Spinal cord (tissue), 10 donors: ENCODE data around the gene DCST2. TPM values are rescaled to one million over a fixed set of nuclear protein-coding genes. Genes with fewer than 3 reads are reported as not detected.
A peak's percentile ranks its signal among the peaks of the same experiment; 100 is the strongest.

Source experiments
- DNase-seq, 6 donors: peaks; one replicate each; pipeline versions ENCODE4 v3.0.0 to v3.0.0-alpha.2; 2013 to 2015; ENCODE audit warnings: low spot score in 6 of 6, low read depth in 4 of 6
- H3K27ac ChIP-seq: one replicate; pipeline ENCODE4 v1.5.1; 2013; ENCODE audit warnings: low read depth, low read length, control low read depth
- H3K27me3 ChIP-seq: one replicate; pipeline ENCODE4 v1.6.1; 2013; ENCODE audit warnings: low read length; ENCODE audit not compliant: control insufficient read depth, insufficient read depth
- H3K36me3 ChIP-seq: one replicate; pipeline ENCODE4 v1.6.1; 2013; ENCODE audit warnings: low read length; ENCODE audit not compliant: control insufficient read depth, insufficient read depth
- H3K4me1 ChIP-seq: one replicate; pipeline ENCODE4 v1.6.1; 2013; ENCODE audit warnings: low read length; ENCODE audit not compliant: control insufficient read depth, insufficient read depth
- H3K4me3 ChIP-seq: one replicate; pipeline ENCODE4 v1.5.1; 2013; ENCODE audit warnings: low read depth, low read length, control low read depth
- H3K9me3 ChIP-seq: one replicate; pipeline ENCODE4 v1.6.1; 2013; ENCODE audit warnings: low read length; ENCODE audit not compliant: control insufficient read depth, insufficient read depth
- WGBS: methylation state at CpG from one replicate; pipeline ENCODE4 v1.1.5; 2013; ENCODE audit warnings: missing lambda C conversion rate; ENCODE audit not compliant: insufficient coverage; 5-methylcytosine and 5-hydroxymethylcytosine counted together
- polyA plus RNA-seq, 2 donors: library from polyadenylated mRNA; unstranded; fragments of 120-200 nt; gene quantifications; one replicate each; pipeline ENCODE4 v1.2.1, GENCODE V29; 2013; ENCODE audit not compliant: insufficient read length in 2 of 2
- total RNA-seq, 2 donors: library from RNA; depleted of rRNA in 1 of 2; stranded (reverse); fragments of 120-200 nt in 1 of 2; fragments of >200 nt in 1 of 2; gene quantifications; one replicate each; pipeline versions ENCODE4 v1.2.3 to v1.2.4, GENCODE V29; 2013 to 2014
- donor health status: healthy.

DCST2 gene
- total and polyA plus RNA-seq, 4 donors = 0.10 to 1.2 (median 1.1) TPM

DNA sequence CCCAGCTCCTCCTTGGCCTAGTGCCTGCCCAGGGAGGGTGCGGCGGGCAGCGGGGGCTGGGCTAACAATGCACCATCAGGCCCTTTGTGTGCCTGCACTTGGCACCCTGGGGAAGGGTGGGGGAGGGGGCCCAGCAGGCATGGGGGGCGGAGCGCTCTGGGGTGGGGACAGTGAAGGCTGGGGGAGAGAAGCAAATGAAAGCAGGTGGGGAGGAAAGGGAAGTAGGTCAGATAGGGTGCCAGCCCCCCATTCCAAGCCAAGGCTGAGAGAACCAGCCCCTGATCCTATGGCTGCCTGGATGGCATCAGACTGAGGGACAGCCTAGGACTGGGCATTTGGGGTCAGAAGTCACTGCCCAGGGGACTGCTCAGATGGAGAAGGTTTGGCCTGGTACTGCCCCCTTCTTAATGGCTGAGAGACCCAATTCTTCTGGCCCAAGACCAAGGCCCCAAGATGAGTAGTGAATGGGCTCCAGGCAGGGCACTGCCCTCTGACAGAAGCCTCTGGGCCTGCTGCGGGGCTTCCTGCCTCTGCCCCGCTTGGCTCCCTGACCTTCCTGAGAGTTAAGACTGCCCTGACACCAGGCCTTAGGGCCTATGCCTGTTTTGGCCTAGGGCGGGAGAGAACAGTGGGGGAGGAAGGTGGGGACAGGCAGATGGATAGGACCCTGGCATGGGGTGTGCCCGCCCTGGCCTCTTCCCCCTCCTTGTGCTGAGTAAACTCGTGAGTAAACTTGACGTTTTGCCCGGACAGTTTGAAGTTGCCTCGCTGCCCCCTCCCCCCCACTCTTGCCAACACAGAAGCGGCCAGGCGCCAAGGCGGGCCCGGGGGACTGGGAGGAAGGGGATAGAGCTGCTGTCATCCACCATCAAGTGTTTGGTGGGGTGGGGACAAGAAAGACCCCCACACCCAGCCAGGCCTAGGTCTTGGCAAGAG, 28.2 kb downstream of the DCST2 start:
- H3K27me3 ChIP-seq = peaks cover 4% of the 10 kb centered on the region
- no peak overlapping the region for H3K4me3 ChIP-seq
- WGBS = 46% methylated on average over 2 of the region's 17 CpGs
- peak in 2 of 6 donors; percentile 32 to 72 for DNase-seq
- peaks cover 80% of the 10 kb centered on the region for H3K4me1 ChIP-seq
- peak overlapping the region; percentile 85 for H3K27ac ChIP-seq
- no peaks in the 10 kb centered on the region for H3K9me3 ChIP-seq
- H3K36me3 ChIP-seq = peaks cover 11% of the 10 kb centered on the region

DNA sequence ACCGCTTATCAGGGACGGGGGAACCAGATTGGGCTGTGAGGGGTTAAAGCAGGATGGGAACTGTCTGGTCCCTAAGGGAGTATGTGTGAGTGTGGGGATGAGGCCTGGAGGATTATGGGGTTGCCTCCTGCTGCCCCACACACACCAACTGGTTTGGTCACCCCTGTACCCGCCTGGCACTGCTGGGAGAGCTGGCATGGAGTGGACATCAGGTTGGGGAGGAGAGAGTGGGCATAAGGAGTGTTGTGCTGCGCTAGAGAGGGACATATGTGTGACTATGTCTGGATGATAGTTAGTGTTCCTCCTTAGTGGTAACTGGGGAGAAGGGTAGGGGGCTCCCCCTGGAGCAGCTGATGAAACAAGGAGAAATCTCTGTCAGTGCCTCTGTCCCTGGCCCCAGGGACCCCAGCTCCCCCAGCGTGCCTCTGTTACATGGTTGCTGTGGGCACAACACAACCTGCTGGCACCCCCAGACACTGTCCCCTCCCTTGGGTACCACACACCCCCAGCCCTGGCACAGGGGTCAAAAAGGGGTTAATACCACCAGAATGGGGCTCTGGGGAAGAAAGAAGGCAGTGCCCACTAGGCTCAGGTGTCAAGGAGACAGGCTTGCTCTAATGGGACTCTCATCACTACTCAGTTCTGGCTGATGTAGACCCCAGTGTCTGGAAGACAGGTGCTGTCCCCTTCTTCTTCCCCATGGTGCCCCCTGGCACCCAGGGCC, 29.1 kb downstream of the DCST2 start:
- H3K27ac ChIP-seq = peak overlapping the region; percentile 85
- peaks cover 85% of the 10 kb centered on the region for H3K4me1 ChIP-seq
- DNase-seq = no peak
- peak overlapping the region; percentile 68 for H3K4me3 ChIP-seq
- peaks cover 4% of the 10 kb centered on the region for H3K27me3 ChIP-seq
- H3K36me3 ChIP-seq = peaks cover 9% of the 10 kb centered on the region
- WGBS = 20% methylated on average over 1 of the region's 5 CpGs
- no peaks in the 10 kb centered on the region for H3K9me3 ChIP-seq

DNA sequence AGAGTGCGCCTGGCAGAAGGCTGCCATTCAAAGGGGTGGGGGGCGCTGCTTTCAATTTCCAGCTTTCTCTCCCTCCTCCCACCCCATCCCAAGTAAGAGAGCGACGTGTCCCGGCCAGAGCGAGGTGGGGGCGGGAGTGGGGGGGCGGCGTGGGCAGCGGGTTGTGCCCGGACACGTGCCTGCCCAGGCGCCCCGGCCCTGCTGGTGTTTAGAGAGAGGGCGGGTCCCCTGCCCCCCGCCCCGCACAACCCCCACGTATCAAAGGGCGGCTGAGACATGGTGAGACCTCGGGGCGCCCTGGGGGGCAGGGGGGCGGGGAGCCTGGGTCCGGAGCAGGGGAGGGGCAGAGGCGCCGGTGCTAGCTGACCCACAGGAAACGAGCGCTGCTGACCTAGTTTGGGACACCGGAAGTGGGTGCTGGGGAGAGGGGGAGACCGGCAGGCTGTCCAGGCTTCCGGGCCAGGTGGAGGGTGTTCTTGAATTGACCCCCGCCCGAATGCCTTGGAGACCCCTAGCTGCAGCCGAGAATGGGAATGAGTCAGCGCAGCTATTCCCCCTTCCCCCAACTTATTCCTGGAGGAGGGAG, 29.7 kb downstream of the DCST2 start:
- Histone ChIP-seq H3K27ac (peak overlapping the region; percentile 85), H3K4me1 (peaks cover 88% of the 10 kb centered on the region), H3K9me3 (no peaks in the 10 kb centered on the region), H3K36me3 (peaks cover 9% of the 10 kb centered on the region), H3K27me3 (peaks cover 4% of the 10 kb centered on the region), H3K4me3 (peak overlapping the region; percentile 68)
- peak in 2 of 6 donors; percentile 50 to 57 for DNase-seq
- WGBS = 0% methylated on average over 11 of the region's 34 CpGs

DNA sequence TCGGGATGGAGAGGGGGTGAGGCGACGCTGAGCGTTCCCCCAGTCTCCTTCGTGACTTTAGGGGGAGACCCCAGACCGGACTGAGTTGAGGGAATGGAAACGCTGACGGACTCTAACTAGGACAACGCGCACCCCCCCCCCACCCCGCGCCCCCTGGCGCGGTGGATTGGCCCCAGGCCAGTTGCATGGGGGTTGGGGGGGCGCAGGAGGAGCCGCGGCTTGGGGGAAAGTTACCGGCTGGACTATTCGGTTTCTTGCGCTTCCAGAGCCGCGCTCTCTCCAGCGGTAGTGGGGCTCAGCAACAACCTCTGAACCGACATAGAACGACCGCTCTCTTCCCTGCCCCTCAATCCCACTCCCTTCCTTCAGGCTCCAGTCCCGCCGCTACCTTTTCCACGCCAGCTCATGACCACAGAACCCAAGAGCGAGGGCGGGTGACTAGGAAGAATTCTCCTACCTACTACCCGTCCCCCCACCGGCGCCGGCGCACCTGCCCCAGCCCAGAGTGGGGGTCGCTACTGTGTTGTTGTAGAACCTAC, 30.3 kb downstream of the DCST2 start:
- peak in 2 of 6 donors; percentile 56 to 62 for DNase-seq
- Histone ChIP-seq H3K4me3 (peak overlapping the region; percentile 68), H3K27ac (peak overlapping the region; percentile 85), H3K36me3 (peaks cover 8% of the 10 kb centered on the region), H3K27me3 (peaks cover 4% of the 10 kb centered on the region), H3K9me3 (no peaks in the 10 kb centered on the region), H3K4me1 (peaks cover 86% of the 10 kb centered on the region)
- under 1% methylated on average over 19 of the region's 37 CpGs for WGBS

DNA sequence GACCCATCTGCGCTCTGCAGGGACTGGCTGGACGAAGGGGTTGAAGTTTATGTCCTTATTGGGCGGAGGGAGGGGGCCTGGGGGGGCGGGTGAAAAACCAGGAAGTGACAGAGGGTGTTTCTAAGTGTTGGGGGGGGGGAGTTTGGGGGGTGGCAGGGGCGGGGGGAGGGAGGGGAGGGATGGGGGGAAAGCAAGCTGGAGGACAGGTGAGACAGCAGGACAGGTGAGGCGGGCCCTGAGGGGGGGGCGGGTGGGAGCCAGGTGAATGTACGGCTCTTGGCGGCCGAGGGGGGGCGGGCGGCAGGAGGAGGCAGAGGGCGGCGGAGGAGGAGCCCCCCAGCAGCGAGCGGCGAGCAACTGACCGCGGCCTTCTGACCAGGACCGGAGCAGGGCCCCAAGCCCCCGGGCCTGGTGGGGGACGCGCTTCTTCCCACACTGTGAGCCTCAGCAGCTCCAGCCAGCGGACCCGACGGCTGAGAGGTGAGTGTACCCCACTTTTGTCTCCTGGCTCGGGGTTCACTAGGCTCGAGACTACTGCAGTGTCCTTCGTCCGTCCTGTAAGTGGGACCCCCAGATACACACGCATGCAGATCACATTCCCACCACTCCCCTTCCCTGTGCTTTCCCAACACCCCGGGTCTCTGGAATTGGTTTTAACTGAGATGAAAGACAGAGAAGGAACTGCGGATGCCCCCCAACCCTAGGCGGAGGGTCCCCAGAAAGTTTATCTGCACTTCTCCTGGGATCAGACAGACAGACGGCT, 30.9 kb downstream of the DCST2 start, which contains the start of gene ZBTB7B:
ZBTB7B (plus strand) TSS at position 339 of the 763 bp plus-strand sequence. CDS start 11,859 bp downstream, outside the sequence.
- peaks cover 4% of the 10 kb centered on the region for H3K27me3 ChIP-seq
- WGBS = 2% methylated on average over 25 of the region's 35 CpGs
- peak in 1 of 6 donors; percentile 43 for DNase-seq
- H3K4me3 ChIP-seq = peak within 1 kb of the TSS; percentile 68
- H3K36me3 ChIP-seq = peaks cover 2% of the 10 kb centered on the region
- H3K4me1 ChIP-seq = peaks cover 79% of the 10 kb centered on the region
- no peaks in the 10 kb centered on the region for H3K9me3 ChIP-seq
- H3K27ac ChIP-seq = peak within 1 kb of the TSS; percentile 87

DNA sequence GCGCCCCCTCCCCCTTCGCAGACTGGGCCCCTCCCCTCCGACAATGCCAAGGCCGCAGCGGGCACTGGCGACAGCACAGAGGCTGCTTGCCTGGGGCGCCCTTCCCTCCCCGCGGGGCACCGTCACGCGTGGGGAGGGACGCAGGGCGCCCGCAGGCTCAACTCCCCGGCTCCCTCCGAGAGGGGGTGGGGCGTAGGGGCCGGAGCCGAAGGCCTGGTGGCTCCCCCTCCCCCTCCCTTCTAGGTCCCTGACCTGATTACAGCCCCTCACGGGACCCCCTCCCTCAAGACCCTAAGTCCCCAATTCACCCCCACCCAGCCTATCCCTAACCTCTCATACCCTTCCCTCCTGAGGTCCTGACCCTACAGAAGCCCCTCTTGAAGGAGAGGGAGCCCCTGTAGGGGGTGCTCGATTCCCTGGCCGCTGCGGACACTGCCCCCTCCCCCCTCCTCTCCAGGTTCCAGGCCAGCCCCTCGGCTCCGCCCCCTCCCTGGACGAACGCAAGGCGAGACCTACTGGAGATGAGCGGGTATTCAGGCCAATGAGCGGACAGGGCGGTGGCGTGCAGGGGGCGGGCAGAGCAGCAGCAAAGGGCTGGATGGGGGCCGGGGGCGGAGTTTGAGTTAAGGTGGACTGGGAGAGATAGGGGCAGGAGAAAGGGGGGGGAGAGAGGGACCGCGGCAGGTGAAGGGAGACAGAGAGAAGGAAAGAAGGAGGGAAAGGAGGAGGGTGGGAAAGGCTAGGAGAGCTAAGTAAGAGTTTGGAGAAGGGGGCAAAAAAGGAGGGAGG, 31.7 kb downstream of the DCST2 start:
- Histone ChIP-seq H3K4me1 (peaks cover 72% of the 10 kb centered on the region), H3K27ac (peak overlapping the region; percentile 87), H3K4me3 (peak overlapping the region; percentile 57), H3K9me3 (no peaks in the 10 kb centered on the region), H3K27me3 (peaks cover 4% of the 10 kb centered on the region), H3K36me3 (no peaks in the 10 kb centered on the region)
- peak; percentile 92 to 99 (median 98) for DNase-seq
- WGBS = 0% methylated on average over 32 of the region's 38 CpGs

DNA sequence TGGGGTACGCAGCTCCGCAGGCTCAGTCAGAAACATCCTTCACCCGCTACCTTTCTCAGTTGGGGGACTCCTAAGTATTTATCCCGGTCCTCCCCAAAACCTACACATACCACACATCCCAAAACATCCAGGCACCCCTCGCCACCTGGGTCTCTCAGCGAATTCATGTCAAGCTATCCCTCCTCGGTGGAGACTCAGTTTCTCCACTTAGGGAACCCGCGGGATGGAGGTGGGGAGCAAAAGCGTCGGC, 32.2 kb downstream of the DCST2 start:
- 0% methylated on average over 10 of the region's 11 CpGs for WGBS
- Histone ChIP-seq H3K9me3 (no peaks in the 10 kb centered on the region), H3K4me1 (peaks cover 67% of the 10 kb centered on the region), H3K27ac (peak overlapping the region; percentile 87), H3K36me3 (no peaks in the 10 kb centered on the region), H3K4me3 (peak overlapping the region; percentile 57), H3K27me3 (peaks cover 4% of the 10 kb centered on the region)
- no peak for DNase-seq

DNA sequence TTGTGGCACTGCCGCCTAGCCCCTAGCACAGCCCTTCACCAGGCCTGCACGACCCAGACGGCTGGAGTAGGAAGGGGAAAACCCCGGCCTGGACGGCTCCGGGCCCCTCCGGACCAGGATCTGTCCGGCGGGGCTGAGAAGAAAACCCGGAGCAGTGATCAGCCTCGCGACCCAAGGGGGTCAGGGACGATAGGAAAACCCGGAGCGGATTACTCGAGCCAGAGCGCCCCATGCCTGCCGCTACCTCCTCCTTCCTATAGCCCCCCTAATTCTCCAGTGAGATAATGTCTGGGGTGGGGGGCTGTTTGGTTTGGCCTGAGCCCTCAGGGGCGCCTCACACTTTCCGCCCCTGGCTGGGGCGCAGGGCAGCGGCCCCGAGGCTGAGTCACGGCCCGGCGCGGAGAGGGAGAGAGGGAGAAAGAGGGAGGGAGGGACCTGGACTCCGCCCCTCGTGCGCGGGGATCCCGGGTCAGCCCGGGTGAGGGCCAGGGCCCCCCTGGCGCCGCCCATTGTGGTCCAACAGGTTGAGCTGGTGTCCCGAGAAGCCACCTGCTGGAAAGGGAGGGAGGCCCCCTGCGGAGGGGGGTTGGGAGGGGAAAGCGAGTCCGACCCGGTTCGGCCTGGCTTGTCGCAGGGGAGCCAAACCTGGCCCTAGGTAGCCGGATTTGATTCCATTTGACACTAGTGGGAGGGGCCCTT, 32.7 kb downstream of the DCST2 start:
- DNase-seq = peak; percentile 87 to 98 (median 92)
- WGBS = 0% methylated on average over 36 of the region's 43 CpGs
- Histone ChIP-seq H3K36me3 (no peaks in the 10 kb centered on the region), H3K9me3 (no peaks in the 10 kb centered on the region), H3K4me1 (peaks cover 62% of the 10 kb centered on the region), H3K27ac (peak overlapping the region; percentile 87), H3K4me3 (peak overlapping the region; percentile 57), H3K27me3 (peaks cover 4% of the 10 kb centered on the region)
